ENCODE measurements around the gene SERPINH1.

Gene SERPINH1

GRCh38 chr11:75567971-75568370 is 5.9 kb downstream of the SERPINH1 start:
- DNase-seq (ENCODE audit: low read depth) = no peak
- no peak for TF ChIP-seq CTCF (IDR thresholded peaks at IDR 0.05; ENCODE audit: insufficient read depth, low read depth, low read length, missing control alignments)
- H3K4me3 ChIP-seq (ENCODE audit: low read length) = no peak overlapping the region

- no peak overlapping the region for H3K4me3 ChIP-seq (ENCODE audit: low read length)
- TF ChIP-seq CTCF (IDR thresholded peaks at IDR 0.05; ENCODE audit: insufficient read depth, low read depth, low read length, missing control alignments) = no peak
- no peak for DNase-seq (ENCODE audit: low read depth)
These were observed 6.7 kb downstream of the SERPINH1 start for GRCh38 chr11:75568616-75569219.

- DNase-seq (ENCODE audit: low read depth) = no peak
- no peak for TF ChIP-seq CTCF (IDR thresholded peaks at IDR 0.05; ENCODE audit: insufficient read depth, low read depth, low read length, missing control alignments)
- no peak overlapping the region for H3K4me3 ChIP-seq (ENCODE audit: low read length)
These were observed 8.6 kb downstream of the SERPINH1 start for GRCh38 chr11:75570559-75571139.

- no peak for DNase-seq (ENCODE audit: low read depth)
- H3K4me3 ChIP-seq (ENCODE audit: low read length) = no peak overlapping the region
- no peak for TF ChIP-seq CTCF (IDR thresholded peaks at IDR 0.05; ENCODE audit: insufficient read depth, low read depth, low read length, missing control alignments)
These were observed 9.6 kb downstream of the SERPINH1 start for GRCh38 chr11:75571625-75572024.

- DNase-seq (ENCODE audit: low read depth) = no peak
- no peak for TF ChIP-seq CTCF (IDR thresholded peaks at IDR 0.05; ENCODE audit: insufficient read depth, low read depth, low read length, missing control alignments)
- no peak overlapping the region for H3K4me3 ChIP-seq (ENCODE audit: low read length)
These were observed 10.7 kb downstream of the SERPINH1 start for GRCh38 chr11:75572744-75573143.

- TF ChIP-seq CTCF (IDR thresholded peaks at IDR 0.05; ENCODE audit: insufficient read depth, low read depth, low read length, missing control alignments) = no peak
- no peak for DNase-seq (ENCODE audit: low read depth)
- H3K4me3 ChIP-seq (ENCODE audit: low read length) = no peak overlapping the region
These were observed 12.9 kb downstream of the SERPINH1 start for GRCh38 chr11:75574698-75575602.

Data from epithelial cell of esophagus (primary cell).